ENCODE results near the gene INTS13.
"Not testable (repeated sequence)": the region's sequence is repeated elsewhere in the genome, so short reads cannot be mapped to it uniquely, and the experiment has no call there.

Gene INTS13, protein sequence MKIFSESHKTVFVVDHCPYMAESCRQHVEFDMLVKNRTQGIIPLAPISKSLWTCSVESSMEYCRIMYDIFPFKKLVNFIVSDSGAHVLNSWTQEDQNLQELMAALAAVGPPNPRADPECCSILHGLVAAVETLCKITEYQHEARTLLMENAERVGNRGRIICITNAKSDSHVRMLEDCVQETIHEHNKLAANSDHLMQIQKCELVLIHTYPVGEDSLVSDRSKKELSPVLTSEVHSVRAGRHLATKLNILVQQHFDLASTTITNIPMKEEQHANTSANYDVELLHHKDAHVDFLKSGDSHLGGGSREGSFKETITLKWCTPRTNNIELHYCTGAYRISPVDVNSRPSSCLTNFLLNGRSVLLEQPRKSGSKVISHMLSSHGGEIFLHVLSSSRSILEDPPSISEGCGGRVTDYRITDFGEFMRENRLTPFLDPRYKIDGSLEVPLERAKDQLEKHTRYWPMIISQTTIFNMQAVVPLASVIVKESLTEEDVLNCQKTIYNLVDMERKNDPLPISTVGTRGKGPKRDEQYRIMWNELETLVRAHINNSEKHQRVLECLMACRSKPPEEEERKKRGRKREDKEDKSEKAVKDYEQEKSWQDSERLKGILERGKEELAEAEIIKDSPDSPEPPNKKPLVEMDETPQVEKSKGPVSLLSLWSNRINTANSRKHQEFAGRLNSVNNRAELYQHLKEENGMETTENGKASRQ

DNA sequence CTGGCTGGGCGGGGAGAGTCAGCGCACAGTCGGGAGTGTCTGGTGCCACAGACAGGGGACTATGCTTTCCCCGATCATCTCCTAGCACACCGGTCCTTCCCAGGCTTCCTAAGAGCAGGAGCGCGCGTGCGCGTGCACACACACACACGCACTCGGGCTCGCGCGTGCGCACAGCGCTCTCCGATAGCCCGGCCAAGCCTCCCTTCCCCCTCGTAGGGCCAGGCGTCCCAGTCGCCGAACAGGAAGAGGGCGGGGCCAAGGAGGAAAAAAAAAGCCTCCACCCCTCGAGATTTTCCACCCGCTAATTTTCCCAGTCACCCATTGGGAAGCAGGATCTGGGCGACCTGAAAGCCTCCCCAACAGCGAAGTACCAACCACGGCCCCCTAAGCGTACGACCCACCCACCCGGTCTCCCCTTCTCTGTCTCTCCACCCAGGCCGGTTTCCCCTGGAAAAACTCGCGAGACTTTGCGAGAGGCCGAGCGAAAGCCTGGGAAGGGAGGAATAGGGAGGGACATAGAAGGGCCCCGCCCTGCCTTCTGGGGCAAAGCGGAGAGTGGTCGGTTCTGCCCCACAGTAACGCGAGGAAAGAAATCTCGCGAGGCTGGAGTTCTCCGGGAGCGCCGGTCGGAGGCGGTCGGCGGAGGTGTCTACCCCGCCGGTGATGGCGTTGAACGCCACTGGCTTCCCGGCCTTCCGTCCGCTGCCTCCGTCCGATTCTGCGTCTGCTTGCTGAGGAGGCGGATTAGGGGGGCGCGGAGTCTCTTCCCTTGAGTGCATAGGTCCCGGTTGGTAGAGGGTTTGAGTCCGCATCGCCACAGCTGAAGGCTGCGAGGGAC is at the start of gene INTS13, which contains the start of gene FGFR1OP2:
TSS of gene INTS13 (minus strand) at position 119 of the 838 bp plus-strand sequence. CDS start 1,178 bp downstream, outside the sequence.
TSS of gene FGFR1OP2 (plus strand) at position 608 of the 838 bp plus-strand sequence. CDS start 15,689 bp downstream, outside the sequence.
- DNase-seq = peak; percentile 98

DNA sequence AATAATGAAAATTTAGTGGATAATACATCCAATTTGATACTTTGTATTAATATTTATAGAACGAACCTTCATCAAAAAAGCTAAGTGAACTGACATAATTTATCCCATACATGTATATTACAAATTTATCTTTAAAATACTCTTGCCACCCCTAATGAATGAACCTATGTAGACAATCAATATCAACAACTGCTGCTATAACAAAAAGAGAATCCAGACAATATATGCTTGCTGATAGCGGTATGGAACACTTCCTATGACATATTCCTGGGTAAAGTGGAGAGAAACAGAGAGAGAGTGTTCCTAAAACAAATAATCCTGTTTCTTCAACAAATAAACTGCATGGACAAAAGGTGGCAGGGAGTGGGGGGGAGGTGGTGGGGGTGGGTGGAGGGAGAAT is 45.1 kb upstream of the INTS13 start:
- no peak for DNase-seq

DNA sequence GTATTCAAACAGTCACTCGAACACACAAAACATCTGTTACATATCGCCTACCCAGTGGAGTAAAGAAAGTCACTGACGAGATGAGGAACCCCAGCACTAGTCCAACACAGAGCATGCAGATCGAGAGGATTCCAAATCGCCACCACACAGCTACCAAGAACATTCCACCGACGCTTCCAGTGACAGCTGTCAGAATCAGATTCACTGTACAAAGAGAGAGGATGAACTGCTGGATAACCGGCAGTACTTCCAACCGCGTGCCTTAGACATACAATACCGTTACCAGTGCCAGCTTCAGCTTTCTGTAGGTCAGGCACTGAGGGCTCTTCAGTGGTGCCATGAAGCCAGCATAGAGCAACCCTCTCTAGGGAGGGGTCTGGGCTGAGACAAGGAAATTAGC is 42.0 kb upstream of the INTS13 start:
- DNase-seq = no peak

DNA sequence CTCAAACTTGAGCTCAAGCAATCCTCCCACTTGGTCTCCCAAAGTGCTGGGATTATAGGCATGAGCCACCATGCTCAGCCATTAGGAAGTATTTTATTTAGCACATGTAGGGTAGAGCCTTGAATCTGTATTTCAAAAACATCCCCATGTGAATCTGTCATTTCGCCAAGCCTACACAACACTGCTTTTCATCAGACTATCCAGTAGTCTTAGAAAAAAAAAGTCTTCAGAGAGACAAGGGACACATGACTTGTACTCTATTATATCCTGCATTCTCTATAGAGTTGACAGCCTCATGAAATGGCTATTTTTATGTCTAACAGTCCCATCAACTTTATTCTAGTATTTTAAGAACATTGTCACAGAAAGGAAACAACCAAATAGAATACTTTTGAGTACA is 41.0 kb upstream of the INTS13 start:
- DNase-seq = no peak

DNA sequence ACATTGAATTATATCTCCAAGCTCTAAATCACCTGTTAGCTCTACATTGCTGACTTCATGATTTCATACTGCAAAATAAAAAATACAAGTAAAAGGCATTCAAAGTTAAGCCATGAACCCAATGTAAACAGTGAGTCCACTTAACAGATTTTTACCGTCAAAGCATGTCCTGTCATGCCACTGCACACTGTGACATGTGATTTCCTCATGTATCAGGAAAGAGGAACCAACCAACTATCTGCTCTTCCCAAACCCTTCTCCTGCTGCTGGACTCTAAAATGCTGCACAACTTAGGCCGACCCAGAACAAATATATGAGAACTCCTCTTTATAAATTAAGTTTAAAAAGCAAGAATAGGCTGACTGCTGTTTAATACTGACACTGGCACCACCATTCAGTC is 38.9 kb upstream of the INTS13 start:
- no peak for DNase-seq

DNA sequence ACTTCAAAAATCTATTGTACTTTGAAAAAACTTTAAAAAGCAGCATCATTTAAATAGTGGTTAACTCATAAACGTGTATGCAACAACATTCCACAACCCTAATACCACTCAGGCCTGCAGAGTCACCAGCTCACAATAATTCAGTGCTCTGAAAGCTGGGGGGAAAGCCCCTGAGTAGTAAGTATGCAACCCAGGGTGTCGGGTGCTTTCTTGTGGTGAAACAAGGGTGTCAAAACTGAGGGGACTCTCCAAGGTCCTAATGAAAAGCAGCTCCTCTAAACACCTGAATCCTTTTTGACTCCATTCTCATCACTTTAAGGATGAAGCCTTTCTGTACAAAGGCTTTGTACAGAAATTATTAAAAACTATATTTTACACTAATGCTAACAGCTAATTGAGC is 34.2 kb upstream of the INTS13 start:
- DNase-seq = no peak

DNA sequence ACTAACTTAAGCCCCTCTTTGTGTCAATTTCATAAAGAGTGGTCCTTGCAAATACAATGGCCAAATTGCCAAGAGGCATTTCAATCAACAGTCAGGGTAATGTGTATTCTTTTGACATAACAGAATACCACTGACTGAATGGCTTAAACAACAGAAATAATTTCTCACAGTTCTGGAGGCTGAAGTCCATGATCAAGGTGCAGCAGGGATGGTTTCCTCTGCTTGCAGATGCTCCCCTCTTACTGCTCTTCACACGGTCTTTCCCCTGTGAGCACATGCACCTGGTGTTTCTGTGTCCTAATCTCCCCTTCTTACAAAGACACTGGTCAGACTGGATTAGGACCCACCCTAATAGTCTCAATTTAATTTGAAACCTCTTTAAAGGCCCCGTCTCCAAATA is 32.4 kb upstream of the INTS13 start:
- DNase-seq = no peak

DNA sequence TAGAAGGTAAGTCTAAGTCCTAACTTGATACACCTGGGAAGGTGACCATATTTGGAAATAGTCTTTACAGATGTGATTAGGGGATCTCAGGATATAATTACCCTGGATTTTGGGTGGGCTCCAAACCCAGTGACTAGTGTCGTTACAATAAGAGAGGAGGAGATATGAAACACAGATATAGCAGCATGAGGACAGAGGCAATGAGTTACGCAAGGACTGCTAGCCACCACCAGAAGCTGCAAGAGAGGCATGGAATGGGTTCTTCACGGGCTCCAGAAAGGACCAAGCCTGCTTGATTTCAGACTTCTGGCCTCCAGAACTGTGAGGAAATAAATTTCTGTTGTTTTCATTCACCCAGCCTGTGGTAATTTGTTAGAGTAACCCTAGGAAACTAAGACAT is 29.1 kb upstream of the INTS13 start:
- no peak for DNase-seq

DNA sequence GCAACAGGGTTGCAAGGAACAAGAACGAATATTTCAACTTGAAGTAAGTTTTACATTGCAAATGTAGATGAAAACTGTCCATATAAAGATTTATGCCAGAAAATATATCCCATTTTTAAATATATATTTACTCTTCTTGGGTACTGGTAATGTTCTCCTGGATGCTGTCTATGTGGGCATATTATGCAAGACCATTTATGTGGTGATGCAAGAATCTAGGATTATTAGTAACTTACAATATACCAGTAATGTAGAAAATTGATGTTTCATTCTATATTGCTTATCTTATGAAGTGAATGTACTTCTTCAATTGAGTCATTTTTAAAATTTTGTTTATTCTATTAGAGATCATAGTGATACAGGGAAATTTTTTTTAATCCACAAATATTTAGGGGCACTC is 25.6 kb upstream of the INTS13 start:
- no peak for DNase-seq

DNA sequence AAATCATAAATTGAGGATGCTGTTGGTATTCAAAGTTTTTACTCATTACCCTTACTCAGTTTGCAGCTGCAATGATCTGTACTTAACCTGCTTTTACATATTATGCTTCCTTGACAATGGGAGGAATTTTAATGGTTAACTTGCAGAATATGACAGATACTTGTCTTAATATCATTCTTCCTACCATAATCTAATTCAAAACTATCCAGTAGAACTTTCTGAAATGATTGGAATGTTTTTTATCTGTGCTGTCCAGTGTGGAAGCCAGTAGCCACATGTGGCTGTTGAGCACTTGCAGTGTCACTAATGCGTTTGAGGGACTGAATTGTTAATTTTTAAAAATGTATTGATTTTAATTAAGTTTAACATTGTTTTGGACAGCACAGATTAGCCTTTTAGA is 24.0 kb upstream of the INTS13 start:
- no peak for DNase-seq

DNA sequence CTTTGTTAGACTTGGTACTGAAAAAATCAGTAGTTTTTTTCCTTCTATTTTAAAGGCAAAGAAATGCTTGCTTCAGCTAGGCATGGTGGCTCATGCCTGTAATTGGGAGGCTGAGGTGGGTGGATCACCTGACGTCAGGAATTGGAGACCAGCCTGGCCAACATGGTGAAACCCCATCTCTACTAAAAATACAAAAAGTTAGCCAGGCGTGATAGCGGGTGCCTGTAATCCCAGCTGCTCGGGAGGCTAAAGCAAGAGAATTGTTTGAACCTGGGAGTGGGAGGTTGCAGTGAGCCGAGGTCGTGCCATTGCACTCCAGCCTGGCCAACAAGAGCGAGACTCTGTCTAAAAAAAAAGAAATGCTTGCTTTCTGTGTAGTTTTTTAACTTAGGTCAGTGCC is 23.6 kb upstream of the INTS13 start:
- not testable (repeated sequence) for DNase-seq

DNA sequence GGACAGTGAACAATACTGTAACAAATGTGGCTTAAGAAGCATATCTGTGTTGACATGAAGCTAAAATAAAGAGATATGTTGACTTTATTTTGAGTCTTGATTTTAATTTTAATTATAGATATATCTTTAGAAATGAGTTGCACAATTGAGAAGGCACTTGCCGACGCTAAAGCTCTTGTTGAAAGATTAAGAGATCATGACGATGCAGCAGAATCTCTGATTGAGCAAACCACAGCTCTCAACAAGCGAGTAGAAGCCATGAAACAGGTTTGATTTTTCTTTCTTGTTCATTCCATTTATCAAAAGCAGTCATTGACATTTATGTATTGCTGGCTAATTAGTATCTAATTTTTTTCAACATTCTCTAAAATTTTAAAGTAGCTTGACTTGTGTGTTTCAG is 16.2 kb upstream of the INTS13 start:
- DNase-seq = no peak

DNA sequence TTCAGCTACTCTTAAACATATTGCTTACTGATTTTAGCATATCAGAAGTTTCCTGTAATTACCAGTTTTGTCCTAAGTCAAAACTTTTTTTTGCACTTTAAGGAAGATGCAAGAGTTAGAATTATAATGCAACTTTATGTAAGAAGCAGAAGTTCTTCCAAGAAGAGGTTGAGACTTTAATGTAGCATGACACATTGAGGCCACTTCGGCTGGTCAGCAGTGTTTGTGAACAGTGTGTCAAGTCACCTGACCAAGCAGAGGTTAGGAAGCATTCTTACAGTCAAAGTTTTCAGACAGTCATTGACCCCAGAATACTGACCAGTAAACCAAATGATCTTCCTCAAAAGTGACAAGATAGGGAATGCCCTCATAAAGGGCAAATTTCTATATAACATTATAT is 15.7 kb upstream of the INTS13 start:
- DNase-seq = no peak

DNA sequence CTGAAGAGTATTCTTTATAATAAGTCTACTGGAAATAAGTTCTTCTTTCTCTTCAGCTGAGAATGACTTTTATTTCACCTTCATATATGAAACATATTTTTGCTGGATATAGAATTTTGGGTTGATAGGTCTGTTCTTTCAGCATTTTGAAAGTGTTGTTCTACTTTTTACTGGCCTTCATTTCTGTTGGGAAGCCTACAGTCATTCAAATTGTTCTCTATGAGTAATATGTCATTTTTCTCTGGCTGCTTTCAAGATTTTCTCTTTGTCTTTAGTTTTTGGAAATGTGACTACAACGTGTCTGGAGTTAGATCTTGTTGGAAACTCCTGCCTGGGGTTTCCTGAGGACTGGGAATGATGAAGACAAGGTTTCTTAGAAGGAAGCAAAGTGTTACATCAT is 10.5 kb upstream of the INTS13 start:
- no peak for DNase-seq

DNA sequence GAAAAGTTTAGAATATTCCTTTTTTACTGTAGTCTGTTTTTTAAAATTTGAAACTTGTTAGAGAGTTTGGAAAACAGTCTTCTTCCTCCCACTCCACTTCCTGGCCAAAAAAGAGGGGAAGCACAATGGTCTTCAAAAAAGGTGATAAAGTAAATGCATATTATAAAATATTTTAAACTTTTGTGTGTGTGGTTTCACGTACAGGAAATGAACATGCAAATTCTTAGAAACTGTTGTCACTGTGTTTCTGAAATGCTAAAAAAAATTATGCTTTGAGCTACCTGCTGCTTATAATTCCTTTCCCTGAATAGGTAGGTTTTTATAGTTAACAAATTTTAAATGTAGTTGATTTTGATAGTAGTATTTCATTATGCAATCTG is 3.4 kb upstream of the INTS13 start:
- no peak for DNase-seq

DNA sequence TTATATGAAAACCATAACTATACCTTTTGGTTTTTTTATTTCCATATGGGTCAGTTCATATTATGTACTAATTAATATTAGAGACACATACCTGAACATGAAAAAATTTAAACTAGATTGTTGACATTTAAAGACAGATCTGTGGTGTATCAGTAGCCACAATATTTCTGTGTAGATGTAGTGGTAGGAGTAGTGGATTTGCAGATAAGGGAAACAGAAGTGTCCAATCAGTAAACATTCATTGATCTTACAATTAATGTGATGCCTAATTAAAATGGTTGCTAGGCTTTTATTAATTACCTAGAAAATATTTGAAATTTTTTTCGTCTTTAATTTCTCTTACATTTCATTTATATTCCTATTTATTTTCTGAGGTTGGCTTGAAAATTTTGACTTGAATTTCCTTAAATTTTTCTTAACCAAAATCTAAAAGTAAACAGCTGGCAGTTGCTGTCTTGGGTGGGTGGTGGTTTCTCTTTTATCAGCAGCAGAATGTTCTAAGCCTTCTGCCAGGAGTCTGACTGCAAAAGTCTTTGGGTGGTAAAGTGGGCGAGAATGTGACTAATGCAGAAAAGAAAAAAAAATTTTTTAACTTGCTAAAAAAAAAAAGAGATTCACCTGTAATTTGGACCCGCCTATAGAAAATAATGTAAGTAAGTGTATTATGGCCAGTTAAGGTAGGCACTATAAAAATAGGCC is 2.9 kb upstream of the INTS13 start:
- DNase-seq = peak; percentile 34

DNA sequence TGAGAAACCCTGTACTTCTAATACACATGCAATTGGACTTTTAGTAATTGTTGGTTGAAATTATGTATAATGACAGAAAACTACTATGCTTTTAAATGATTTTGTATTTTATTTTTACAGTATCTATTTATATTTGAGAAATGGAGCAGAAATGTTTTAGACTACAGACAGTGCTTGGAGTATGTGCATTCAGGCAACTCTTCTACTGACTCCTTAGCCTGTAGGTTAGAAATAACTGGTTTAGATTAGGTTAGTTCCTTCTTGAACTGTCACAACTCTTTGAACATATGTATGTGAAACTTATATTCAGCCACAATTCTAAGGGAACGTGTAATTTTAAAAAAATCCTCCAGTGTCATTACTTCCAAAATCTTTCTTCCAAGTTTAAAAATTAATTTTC is 2.2 kb upstream of the INTS13 start:
- peak; percentile 9 for DNase-seq

DNA sequence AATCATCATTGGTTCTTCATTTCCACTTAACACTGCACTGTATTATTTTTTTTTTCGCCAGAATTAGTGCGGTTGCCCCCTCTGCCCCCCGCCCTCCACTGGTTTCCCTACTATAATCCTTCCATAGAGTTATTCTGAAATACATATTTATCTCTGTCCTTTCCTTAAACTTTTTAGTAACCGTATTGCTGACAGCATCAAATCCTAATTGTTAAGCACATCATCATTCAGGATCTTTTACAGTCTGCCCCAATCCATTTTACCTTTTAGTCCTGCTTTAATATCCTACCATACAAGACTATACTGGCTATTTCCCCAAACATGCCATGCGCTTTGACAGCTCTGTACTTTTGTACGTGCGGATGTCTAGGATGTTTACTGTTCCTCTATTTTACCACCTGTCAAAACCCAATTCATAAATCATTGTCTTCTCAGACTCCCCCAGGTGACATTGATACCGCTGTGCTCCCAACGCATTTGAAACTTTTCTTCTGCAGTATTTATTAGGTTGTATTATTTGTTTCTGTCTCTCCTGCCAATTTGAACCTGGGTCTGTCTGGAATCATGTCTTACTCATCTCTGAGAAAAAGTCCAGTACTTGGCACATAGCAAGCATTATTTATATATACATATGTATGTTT is 1.5 kb upstream of the INTS13 start:
- peak; percentile 41 for DNase-seq

DNA sequence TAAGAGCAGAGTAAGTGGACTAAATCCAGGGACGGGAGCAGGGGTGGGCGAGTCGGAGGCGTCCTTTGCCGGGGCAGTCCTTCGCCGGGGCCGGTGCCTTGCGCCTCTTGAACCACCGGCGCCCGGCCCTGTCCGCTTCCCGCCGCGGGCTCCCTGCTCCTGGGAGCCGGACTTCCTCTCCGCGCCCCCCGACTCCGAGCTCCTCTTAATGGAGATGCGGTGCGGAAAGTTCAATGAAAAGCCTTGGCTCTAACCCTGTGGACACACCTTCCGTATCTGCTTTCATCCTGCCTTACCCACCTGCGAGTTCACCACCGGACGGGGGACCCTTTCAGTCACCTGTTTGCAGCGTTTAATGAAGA is 901 bp upstream of the INTS13 start:
- peak; percentile 35 for DNase-seq

DNA sequence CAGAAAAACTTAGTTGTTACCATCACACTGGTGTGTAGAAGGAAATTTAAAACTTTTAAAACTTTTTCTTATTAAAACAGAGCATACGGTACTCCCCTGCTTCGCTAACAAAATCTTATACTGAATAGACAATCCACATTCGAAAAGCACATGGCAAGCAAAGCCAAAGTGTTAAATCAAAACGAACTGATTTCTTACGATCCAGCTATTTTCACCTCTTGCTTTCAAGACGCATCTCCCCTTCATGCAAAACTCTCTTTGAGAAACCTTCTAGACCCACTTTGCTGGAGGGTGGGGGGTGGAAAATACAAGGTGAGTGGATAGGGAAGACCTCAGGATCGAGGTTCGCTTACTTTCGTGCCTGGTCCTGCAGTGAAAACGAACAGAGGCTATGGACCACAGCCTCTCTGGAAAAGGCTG is 328 bp downstream of the INTS13 start:
- DNase-seq = no peak

DNA sequence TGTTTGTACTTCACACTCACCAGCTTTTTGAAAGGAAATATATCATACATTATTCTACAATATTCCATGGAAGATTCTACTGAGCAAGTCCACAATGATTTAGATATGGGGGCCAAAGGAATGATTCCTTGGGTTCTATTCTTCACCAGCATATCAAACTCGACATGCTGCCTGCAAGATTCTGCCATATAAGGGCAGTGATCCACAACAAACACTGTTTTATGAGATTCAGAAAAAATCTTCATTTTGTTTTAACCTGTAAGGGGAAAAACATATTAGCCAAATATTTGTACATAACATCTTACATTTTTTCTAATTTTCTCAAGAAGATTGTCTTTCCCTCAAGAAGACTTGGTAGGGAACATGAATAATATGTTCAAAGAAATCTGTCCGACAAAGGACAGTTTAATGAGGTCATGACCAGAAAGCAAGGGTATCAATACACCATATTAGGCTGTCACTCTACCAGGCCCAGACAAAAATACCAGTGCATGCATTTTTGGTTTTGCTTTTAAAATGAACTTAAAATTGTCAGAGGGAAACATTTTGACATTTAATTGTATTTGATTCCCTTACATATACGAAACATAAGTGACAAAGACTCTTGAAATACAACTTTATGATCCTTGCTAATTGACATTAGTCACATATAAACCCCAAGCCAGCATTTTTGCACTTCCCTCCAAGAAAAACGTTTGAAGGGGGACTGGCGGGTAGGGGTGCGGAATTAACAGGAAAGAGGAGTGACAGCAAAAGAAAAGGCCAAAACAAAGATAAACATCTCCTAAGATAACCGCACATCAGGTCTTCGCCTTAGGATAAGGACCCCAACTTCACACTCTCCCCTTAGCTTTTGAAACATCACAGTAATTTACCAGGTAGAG is 980 bp downstream of the INTS13 start:
- DNase-seq = peak; percentile 4
